ENCODE measurements around the gene ILDR1. TPM values are rescaled to one million over a fixed set of nuclear protein-coding genes. Genes with fewer than 3 reads are reported as not detected.
A peak's percentile ranks its signal among the peaks of the same experiment; 100 is the strongest.

Gene ILDR1
- total RNA-seq, 1 donor from 2014 or later, result 1.4 TPM

- peak; percentile 12 for ATAC-seq (ENCODE audit: low read depth)
- peak overlapping the region; percentile 85 for H3K27ac Mint-ChIP-seq
These were observed 9.0 kb upstream of the ILDR1 start for GRCh38 chr3:122031123-122031468.

GRCh38 chr3:122030381-122031122 is 8.5 kb upstream of the ILDR1 start:
- Mint-ChIP-seq H3K27ac (peak overlapping the region; percentile 85), H3K9me3 (peaks cover 11% of the 10 kb centered on the region), H3K4me3 (peak overlapping the region; percentile 60), H3K4me1 (peaks cover 39% of the 10 kb centered on the region), H3K27me3 (no peaks in the 10 kb centered on the region), H3K36me3 (ENCODE audit: low read depth) (peaks cover 11% of the 10 kb centered on the region)
- no peak for TF ChIP-seq CTCF (IDR thresholded peaks at IDR 0.05)
- intact Hi-C loops (cut with micrococcal nuclease), result loop anchor here (1.0 to 2.0 kb wide), 2 partner anchors 16 to 25 kb away; partner anchors contain the start of gene CD86
- ATAC-seq (ENCODE audit: low read depth) (peak; percentile 81), DNase-seq (no peak)
- POLR2A ChIA-PET, result interaction anchor here (0.6 to 2.6 kb wide), 14 partner anchors 9 to 61 kb away, joined by 3 to 14 read pairs (median 4); partner anchors contain the start of genes CD86 and ILDR1
- CTCF ChIA-PET, result interaction anchor here (0.8 to 1.5 kb wide), 4 partner anchors 35 to 71 kb away, joined by 3 to 4 read pairs (median 4); no protein-coding TSS in a partner anchor

More at GRCh38 chr3:122031123-122031468, 9.0 kb upstream of the ILDR1 start:
- peak overlapping the region; percentile 60 for H3K4me3 Mint-ChIP-seq
- ChIA-PET POLR2A (interaction anchor here (0.6 to 2.6 kb wide), 13 partner anchors 10 to 60 kb away, joined by 3 to 14 read pairs (median 4); partner anchors contain the start of genes CD86 and ILDR1), CTCF (interaction anchor here (0.8 to 1.5 kb wide), 4 partner anchors 35 to 70 kb away, joined by 3 to 4 read pairs (median 4); no protein-coding TSS in a partner anchor)
- intact Hi-C loops (cut with micrococcal nuclease), result loop anchor here (2.0 kb wide), 1 partner anchor 16 kb away; no protein-coding TSS in a partner anchor
- no peak for DNase-seq
- H3K9me3 Mint-ChIP-seq, result peaks cover 16% of the 10 kb centered on the region
- H3K4me1 Mint-ChIP-seq, result peaks cover 39% of the 10 kb centered on the region
- no peaks in the 10 kb centered on the region for H3K27me3 Mint-ChIP-seq
- H3K36me3 Mint-ChIP-seq (ENCODE audit: low read depth), result peaks cover 17% of the 10 kb centered on the region
- no peak for TF ChIP-seq CTCF (IDR thresholded peaks at IDR 0.05)

DNA sequence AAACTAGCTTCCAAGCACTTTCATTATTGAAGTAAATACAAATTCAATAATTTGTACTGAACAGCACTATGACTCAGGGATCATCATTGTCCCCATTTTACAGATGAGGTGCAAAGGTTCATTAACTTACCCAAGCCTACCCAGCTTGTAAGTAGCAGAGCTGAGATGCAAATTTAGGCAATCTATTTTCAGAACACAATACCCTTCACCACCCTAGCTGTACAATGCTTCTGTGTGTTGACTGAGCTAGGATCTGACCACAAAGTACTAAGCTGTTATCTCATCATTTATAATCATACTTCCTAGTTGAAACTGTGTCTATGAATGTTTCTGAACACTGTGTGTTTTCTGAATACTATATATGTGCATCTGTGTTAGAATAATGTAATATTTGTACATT is 3.2 kb upstream of the ILDR1 start:
- ChIA-PET CTCF (interaction anchor here (1.2 kb wide), 2 partner anchors 30 to 68 kb away, joined by 3 to 5 read pairs; no protein-coding TSS in a partner anchor), POLR2A (interaction anchor here (0.6 to 1.6 kb wide), 5 partner anchors 17 to 52 kb away, joined by 3 to 8 read pairs (median 4); partner anchors contain the start of gene CD86)
- ATAC-seq (ENCODE audit: low read depth) (peak; percentile 68), DNase-seq (no peak)
- H3K4me1 Mint-ChIP-seq, result peaks cover 55% of the 10 kb centered on the region
- H3K9me3 Mint-ChIP-seq, result no peaks in the 10 kb centered on the region
- intact Hi-C loops (cut with micrococcal nuclease), result no loop called here
- no peaks in the 10 kb centered on the region for H3K36me3 Mint-ChIP-seq (ENCODE audit: low read depth)
- no peak overlapping the region for H3K4me3 Mint-ChIP-seq
- no peak for TF ChIP-seq CTCF (IDR thresholded peaks at IDR 0.05)
- H3K27ac Mint-ChIP-seq, result peak overlapping the region; percentile 25
- no peaks in the 10 kb centered on the region for H3K27me3 Mint-ChIP-seq

DNA sequence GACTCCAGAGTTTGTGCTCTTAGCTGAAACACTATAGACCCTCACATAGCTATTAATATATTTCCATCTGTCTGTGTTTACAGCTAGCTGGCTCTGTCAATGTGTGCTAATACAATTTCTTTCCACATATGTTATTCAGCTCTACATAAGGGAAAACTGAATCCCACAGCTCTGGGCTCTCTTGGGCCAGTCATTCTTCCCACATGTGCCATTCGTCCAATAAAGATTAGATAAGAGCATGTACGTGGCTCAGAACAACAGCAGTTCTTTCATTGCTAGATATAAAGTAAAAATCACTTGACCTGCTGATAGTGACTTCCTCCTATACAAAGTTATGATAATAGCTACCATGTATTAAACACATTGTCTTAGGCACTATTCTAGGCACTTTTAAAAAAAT is 2.8 kb upstream of the ILDR1 start:
- CTCF ChIA-PET, result interaction anchor here (1.2 kb wide), 2 partner anchors 29 to 68 kb away, joined by 3 to 5 read pairs; no protein-coding TSS in a partner anchor
- Mint-ChIP-seq H3K27ac (peak overlapping the region; percentile 25), H3K4me3 (no peak overlapping the region)

More for the DNA sequence above, 2.8 kb upstream of the ILDR1 start:
- H3K36me3 Mint-ChIP-seq (ENCODE audit: low read depth), result no peaks in the 10 kb centered on the region
- no peak for DNase-seq
- peaks cover 53% of the 10 kb centered on the region for H3K4me1 Mint-ChIP-seq
- H3K27me3 Mint-ChIP-seq, result no peaks in the 10 kb centered on the region
- POLR2A ChIA-PET, result interaction anchor here (0.6 to 1.6 kb wide), 5 partner anchors 16 to 53 kb away, joined by 3 to 8 read pairs (median 4); partner anchors contain the start of gene CD86
- TF ChIP-seq CTCF (IDR thresholded peaks at IDR 0.05), result no peak
- intact Hi-C loops (cut with micrococcal nuclease), result no loop called here
- no peak for ATAC-seq (ENCODE audit: low read depth)
- H3K9me3 Mint-ChIP-seq, result no peaks in the 10 kb centered on the region
